TTC549 (cell line): ENCODE data around the gene ZNF280B.
"Not testable (repeated sequence)": the region's sequence is repeated elsewhere in the genome, so short reads cannot be mapped to it uniquely, and the experiment has no call there.

Source experiments
- FAIRE-seq: peaks from 2 replicates; lab custom pipeline; 2012; peaks lifted over from hg19 to GRCh38; lab: Jason Lieb, UNC

Gene ZNF280B

DNA sequence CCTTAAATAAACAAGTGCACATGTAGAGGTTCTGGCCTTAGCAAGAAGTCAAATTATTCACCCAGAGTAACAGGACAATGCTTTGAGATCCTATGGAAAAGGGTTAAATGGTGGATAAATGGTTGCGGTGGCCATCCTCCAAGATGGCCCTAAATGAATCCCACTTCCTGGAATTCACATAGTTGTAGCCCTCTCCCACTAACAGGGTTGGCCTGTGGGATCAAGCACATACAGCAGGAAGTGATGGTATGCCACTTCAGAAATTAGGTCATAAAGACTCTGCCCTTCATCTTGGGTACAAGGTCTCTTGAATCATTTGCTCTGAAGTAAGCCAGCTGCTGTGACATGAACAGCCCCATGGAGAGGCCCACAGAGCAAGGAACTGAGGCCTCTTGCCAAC is 1.8 kb downstream of the ZNF280B start:
- no peak for FAIRE-seq

DNA sequence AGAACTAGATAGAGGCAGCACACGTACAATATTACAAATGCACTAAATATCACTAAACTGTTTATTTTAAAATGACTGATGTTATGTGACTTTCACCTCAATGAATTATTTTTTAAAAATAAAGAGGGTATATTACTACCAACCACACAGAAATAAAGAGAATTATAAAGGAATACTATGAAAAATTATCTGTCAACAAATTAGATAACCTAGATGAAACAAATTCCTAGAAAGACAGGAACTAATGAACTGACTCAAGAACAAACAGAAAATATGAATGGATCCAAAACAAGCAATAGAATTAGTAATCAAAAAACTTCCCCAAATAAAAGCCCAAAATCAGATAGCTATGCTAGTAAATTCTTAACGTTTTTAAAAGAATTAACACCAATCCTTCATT is 10.3 kb downstream of the ZNF280B start:
- no peak for FAIRE-seq

DNA sequence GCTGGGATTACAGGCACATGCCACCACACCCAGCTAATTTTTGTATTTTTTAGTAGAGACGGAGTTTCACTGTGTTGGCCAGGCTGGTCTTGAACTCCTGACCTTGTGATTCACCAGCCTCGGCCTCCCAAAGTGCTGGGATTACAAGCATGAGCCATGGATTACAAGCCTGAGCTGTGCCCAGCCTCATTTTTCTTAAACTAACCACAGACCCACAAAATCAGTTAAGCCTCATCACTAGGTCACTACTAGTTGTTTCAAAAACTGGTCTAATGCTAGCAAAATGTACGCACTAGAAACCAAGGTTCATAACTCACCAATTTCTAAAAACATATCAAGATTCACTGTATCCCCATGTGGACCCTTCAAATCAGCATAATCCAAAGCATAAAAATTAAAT is 17.0 kb downstream of the ZNF280B start:
- FAIRE-seq = not testable (repeated sequence)

DNA sequence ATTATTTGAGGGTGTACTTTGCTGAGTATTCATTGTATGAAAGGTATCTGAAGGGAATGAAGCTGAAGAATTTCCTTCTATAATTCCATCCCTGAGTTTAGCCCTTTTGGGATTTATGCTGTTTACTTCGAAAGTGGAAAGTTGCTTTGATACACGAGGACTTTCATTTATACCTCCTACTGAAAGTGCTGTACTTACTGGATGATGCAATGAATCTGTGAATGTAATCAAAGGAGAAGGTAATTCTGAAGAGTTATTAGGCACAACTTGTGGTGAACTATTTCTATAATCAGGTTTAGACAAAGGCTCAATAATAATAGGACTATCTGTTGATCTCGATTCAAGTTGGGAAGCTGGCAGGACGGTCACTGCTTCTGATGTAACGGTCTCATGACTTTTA is 19.8 kb downstream of the ZNF280B start:
- FAIRE-seq = no peak

DNA sequence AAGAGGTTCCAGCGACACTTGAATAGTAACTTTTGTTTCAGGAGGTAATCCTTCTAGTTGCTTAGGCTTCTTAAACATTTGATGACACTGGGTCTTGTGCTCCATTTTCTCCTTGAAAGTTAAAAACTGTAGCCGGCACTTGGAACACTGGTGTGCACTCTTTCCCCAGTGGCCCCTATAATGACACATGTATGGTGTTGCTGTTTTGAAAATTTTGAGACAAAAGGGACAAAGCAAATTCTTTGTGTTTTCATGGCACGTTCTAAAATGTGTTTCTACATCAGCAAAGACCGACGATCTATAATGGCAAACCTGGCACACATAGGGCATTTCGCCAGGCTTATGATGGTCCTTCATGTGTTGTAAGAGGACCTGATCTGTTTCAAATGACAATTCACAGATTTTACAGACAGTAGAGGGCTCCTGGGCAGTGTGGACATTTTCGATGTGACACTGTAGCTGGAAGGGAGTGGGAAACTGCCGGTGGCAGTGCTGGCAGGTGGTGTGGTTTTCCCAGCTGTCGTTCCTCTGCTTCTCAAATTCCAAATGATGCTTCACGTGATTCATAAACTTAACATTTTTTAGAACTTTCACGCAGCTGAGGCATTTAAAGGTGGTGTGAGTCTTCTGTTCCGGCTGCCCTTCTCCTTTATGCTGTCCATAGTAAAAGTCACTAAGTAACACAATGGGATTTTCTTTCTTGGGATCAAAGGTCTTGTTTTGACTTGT is 20.5 kb downstream of the ZNF280B start:
- no peak for FAIRE-seq

DNA sequence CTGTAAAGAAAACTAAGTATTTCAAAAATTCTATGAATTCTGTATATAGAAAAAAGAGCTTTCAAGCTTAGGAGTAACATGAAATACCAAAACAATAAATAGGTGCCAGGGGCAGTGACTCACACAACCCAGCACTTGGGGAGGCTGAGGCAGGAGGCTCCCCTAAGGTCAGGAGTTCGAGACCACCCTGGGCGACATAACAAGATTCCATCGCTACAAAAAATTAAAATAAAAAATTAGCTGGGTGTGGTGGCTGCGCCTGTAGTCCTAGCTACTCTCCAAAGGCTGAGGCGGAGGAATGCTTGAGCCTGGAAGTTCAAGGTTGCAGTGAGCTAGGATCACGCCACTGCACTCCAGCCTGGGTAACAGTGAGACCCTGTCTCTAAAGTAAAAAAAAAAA is 21.5 kb downstream of the ZNF280B start:
- FAIRE-seq = no peak

DNA sequence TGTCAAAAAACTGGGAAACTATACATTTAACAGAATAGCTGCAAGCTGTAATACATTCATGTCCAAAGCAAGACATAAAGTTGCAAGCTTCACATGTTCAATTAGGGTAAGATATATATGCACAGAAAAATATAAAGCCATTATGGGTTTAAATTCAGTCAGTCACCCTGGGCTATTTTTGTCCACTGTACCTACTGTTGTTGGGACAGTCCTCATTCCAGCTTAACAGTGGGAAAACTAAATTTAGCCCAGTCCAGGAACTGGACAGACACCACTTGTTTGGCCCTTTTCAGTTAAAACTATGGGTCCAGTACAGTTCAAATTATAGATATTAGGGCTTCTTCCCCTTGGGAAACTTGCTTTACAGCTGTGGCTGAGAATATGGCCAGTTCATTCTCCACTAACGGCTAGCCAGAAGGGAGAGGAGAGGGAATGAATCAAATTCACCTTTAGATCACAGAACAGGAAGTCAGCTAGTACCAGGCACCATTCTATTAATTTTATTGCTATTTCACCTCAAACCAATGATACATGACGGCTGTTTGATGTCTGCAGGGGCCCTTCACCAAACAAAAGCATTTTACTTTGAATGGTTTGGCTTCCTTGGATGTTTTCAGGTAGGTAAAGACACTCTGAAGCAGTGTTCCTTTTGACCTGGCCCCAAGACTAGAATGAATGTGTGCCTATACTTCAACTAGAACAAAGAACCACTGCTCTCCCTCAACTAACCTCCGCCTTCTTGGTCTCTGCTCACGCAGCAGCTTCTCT is 22.2 kb downstream of the ZNF280B start:
- FAIRE-seq = no peak

DNA sequence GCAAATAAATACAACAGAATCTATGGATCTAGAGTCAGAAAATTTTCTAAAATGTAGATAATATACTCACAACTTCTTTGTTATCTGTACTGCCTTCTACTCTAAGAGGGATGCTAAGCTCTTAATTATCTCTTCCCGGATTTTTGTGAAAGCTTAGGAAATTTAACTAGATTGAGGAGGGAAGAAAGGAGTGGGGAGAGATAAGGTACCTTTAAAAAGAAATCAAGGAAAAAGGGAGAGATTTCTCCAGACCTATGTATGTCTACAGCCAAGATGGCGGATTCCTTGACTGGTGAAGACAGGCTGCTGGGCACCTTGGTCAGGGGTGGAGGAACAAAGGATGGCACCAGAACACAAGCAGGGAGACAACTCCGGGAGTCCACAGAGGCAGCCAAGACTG is 23.0 kb downstream of the ZNF280B start:
- FAIRE-seq = no peak

DNA sequence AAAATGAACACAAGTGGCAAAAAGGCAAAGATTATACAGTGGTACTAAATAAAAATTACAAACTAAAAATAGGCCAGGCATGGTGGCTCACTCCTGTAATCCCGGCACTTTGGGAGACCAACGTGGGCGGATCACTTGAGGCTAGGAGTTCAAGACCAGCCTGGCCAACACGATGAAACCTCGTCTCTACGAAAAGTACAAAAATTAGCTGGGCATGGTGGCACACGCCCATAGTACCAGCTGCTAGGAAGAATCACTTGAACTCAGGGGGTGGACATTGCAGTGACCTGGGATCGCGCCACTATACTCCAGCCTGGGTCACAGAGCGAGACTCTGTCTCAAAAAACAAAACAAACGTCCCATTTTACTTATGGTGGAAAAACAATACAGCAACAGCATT is 24.5 kb downstream of the ZNF280B start:
- no peak for FAIRE-seq

DNA sequence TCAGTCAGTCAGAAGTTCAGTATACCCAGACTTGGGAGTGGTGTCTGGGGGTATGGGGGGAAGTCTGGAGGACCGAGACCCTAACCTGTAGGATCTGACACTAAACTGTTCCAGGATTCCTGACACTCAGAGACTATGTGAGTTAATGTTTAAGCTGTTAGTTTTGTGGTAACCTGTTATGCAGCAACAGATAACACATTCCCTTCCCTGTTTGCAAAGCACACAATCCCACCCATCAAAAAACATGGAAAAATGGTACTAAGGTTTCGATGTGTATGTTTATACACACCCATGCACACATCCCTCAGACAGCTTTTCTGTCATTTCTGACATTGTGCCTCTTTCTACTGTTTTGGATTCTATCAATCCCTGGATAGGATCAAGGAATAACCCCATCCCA is 27.6 kb downstream of the ZNF280B start:
- no peak for FAIRE-seq

DNA sequence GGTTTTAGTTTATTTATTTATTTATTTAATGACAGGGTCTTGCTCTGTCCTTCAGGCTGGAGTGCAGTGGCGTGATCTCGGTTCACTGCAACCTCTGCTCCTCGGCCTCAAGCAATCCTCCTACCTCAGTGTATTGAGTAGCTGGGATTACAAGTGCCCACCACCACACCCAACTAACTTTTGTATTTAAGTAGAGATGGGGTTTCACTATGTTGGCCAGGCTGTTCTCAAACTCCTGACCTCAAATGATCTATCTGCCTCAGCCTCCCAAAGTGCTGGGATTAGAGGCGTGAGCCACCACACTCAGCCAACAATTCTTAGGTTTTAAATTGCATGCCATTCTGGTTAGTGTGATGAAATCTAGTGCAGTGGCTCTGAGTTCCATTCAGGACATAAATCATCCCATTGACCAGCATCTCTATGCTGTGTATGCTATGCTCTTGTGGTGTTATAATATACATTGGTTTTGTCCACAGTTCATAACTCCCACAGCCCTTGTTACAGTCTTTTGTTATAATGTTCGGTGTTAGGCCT is 28.5 kb downstream of the ZNF280B start:
- no peak for FAIRE-seq

DNA sequence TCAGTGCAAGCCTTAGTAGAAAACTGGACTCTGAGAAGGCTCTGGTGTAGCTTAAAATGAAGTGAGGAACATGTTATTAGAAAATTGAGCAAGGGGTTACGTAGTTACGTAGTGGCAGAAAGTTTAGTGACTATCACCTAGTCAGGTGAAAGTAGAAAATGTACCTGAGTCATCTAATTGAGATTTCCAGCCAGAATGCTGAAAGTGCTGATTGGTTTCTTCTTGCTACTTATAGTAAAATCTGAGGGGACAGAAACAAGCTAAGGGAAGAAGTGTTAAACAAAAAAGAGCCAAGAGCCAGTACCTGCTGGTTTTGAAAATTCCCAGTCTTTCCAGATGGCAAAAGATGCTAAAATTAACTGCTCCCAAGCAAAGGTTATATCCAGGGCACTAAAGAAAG is 29.4 kb downstream of the ZNF280B start:
- no peak for FAIRE-seq

DNA sequence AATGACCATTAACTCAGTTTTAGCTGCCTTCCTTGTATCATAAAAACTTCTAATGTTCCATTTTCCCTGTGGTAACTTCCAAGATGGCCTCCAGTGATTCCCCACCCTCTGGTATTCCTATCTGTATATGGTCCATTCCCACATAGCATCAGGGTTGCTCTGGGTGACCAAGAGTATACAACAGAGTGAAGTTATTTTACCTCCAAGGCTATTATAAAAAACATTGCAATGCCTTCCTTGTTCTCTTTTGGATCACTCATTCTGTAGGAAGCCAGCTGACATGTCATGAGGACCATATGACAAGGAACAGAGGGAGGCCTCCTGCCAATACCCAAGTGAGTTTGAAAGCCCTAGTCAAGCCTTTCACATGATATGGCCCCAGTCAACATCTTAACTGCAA is 30.1 kb downstream of the ZNF280B start:
- no peak for FAIRE-seq

DNA sequence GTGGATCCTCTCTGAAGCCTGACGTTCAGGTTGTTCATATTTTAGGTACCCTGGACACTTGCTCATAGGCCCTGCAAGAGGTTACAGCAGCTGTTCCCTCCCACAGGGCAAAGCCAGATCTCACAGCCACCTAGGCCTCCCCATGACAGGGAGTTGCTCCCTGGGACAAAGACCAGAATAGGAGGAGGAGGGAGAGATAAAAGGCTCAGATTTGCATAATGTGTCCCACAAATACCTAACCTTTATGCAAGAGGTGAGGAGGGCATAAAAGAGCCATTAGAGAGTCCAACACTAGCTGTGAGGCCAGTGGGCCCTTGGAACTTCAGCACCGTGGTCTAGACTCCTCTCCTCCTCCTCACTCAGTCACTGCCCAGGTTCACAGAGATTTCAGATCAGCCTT is 33.8 kb downstream of the ZNF280B start:
- no peak for FAIRE-seq

DNA sequence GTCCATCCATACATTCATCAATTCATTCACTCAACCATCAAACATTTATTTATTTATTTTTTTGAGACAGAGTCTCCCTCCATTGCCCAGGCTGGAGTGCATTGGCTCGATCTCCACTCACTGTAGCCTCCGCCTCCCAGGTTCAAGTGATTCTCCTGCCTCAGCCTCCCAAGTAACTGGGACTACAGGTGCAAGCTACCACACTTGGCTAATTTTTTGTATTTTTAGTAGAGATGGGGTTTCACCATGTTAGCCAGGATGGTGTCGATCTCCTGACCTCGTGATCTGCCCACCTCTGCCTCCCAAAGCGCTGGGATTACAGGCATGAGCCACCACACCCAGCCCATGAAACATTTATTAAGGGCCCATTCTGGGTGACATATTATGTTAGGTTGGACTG is 37.4 kb downstream of the ZNF280B start:
- FAIRE-seq = not testable (repeated sequence)

DNA sequence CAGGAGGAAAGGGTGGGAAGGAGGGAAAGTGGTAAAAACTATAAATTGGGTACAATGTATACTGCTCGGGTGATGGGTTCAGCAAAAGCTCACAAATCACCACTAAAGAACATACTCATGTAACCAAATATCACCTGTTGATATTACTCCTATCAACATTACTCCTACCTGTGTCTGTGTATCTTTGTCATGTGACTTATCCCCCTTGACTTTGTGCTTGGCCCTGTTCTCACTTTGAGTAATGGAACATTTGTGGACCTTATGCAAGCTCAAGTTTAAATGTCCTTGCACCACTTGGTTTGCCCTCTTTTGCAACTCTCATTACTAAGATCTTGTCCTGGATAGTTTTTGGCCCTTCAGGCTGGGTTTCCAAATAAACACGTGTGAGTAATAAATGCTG is 39.0 kb downstream of the ZNF280B start:
- no peak for FAIRE-seq

DNA sequence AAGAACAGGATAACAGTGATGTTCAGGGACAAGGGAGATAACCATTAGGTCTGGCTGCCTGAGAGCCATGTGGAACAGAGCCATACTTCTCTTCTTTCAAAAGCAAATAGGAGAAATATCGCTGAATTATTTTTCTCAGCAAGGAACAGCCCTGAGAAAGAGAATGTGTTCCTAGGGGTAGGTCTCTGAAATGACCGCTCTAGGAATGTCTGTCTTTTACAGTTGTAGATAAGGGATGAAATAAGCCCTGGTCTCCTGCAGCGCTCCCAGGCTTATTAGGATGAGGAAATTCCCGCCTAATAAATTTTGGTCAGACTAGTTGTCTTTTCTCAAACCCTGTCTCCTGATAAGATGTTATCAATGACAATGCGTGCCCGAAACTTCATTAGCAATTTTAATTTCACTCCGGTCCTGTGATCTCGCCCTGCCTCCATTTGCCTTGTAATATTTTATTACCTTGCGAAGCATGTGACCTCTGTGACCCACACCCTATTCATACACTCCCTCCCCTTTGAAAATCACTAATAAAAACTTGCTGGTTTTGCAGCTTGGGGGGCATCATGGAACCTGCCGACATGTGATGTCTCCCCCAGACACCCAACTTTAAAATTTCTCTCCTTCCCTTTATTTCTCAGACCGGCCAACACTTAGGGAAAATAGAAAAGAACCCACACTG is 39.6 kb downstream of the ZNF280B start:
- not testable (repeated sequence) for FAIRE-seq

DNA sequence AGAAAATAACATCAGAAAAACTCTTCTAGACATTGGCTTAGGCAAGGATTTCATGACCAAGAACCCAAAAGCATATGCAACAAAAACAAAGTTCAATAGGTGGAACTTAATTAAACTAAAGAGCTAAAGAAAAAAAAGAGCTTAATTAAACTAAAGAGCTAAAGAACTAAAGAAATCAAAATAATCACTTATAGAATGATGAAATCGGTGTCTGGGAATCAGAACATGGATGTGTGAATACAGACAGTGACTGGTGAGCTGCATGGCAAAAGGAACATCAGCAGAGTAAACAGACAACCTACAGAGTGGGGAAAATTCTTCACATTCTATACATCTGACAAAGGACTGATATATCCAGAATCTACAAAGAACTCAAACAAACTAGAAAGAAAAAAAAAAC is 41.4 kb downstream of the ZNF280B start:
- no peak for FAIRE-seq

DNA sequence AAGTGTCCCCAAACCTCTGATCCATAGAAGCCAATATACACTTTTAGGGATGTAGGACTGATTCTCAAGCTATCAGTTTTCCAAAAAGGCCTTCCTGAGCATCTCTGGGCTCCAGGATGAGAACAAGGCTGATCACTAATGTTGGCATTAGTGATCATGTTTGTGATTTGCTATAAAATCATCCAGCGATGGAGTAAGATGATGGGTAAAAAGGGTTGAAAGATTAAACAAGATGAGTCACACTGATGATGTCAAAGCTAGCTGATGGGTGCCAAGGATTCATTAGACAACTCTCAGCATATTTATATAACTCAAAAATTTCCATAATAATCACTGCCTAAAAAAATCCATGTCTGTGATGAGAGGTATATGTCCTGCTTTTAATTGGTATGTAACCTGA is 42.8 kb downstream of the ZNF280B start:
- FAIRE-seq = no peak

DNA sequence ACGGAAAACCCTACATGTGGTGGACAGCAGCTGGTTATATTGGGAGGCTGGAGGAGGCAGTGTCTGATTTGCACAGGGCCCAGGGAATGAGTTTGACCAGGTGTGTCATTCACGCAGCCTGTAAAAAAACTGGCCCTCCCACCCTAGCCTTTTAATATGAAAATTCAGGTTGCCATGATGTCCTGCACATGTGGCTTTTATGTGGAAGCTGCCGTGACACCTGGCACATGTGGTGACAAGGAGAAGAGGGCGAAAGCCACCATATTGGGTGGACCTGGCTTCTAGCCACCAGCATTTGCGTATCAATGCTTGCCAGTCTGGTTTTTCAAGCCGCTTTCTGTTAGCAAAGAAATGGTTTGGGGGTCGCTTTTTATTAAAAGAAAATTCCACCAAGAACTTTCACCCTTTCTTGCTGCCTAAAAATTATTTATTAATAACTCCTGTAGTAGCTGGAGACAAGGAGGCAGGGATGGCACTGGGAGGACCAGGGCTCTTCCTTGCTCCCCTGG is 43.4 kb downstream of the ZNF280B start:
- FAIRE-seq = no peak

DNA sequence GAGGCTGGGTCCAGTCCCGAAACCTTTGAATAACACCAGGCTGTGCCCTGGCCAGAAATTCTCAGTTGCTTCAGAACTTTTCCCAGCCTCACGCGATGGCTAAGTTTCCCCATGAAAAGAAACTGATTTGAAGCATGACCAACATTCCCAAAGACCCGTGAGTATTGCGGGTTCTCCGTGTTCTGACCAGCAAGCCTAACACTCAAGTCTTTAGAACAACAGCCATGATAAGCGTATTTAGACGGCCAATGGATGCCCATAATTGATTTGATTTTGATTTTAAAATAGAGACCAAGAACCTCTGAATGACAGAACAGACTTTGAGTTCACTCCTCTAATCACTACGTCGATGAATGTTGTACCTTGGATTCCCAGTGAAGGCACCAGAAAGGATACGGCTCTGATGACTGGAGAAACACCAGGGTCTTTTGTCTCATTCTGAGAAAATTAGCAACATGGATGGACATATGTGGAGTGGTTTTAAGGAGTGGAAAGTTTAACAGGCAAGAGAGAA is 43.9 kb downstream of the ZNF280B start:
- no peak for FAIRE-seq

DNA sequence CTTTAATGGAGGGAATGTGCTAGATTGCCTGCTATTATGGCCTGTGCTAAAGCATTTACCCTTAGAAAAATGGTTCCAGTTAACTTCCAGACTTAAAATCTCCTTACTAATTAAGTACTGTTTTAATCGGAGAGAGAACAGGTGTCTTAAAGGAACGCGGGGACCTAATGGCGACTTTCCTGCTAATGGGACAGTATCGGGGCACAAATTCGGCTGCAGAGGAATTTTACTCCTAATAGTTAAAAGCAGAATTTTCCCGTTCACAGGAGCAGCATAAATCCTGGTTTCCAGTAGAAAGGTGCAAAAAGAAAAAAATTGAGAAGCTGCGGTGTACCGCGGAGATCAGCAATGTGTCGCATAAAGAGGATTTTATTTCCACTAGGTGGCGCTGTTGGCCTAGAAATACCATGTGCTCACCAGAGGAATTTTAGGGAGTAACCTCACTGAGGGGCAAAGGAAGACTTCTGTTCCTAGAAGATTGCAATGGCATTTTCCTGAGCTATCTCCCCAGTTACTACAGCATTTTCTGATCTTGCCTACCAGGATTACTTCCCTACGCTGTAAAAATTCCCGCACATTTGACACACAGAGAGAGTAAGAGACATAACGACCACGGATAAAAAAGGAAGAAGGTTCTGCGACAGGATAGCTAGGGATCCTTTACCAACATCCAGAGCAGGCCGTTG is 44.5 kb downstream of the ZNF280B start:
- no peak for FAIRE-seq
